Esophagus muscularis mucosa (tissue), 4 donors: ENCODE results near the gene MYLK. TPM values are rescaled to one million over a fixed set of nuclear protein-coding genes. Genes with fewer than 3 reads are reported as not detected.

Experiments
- DNase-seq: peaks from one replicate; pipeline ENCODE4 v3.0.0-alpha.2; 2017; ENCODE audit errors: extremely low spot score
- H3K27ac ChIP-seq, 4 donors: fragments of 200-600 bp; sonication (generic); replicated peaks in 1 of 4; 1 replicate in 3 of 4; 2 replicates in 1 of 4; pipeline ENCODE4 v1.5.1; 2016 to 2019; ENCODE audit warnings: mild to moderate bottlenecking in 1 of 4
- H3K27me3 ChIP-seq, 4 donors: fragments of 200-600 bp; sonication (generic); one replicate each; pipeline versions ENCODE4 v1.5.1 to v1.6.0; 2016 to 2019
- H3K36me3 ChIP-seq, 4 donors: fragments of 200-600 bp; sonication (generic); one replicate each; pipeline ENCODE4 v1.5.1; 2016 to 2019
- H3K4me1 ChIP-seq, 4 donors: fragments of 200-600 bp; sonication (generic); one replicate each; pipeline ENCODE4 v1.5.1; 2016 to 2019
- H3K4me3 ChIP-seq, 4 donors: fragments of 200-600 bp; sonication (generic); 1 replicate in 2 of 4; 2 replicates in 2 of 4; pipeline ENCODE4 v1.5.1; 2016 to 2019; ENCODE audit warnings: mild to moderate bottlenecking in 4 of 4, moderate library complexity in 1 of 4
- H3K9me3 ChIP-seq, 4 donors: fragments of 200-600 bp; sonication (generic); 1 replicate in 3 of 4; 2 replicates in 1 of 4; pipeline ENCODE4 v1.5.1; 2016 to 2019
- EP300 ChIP-seq: sonication (generic); formaldehyde crosslinking; IDR thresholded peaks from one replicate; pipeline ENCODE4 v1.6.1; 2017; ENCODE audit warnings: antibody characterized with exemption
- POLR2A ChIP-seq: fragments of 450-650 bp; IDR thresholded peaks from one replicate; pipeline ENCODE4 v1.6.1; 2017; ENCODE audit warnings: antibody characterized with exemption, moderate library complexity, mild to moderate bottlenecking, low read depth
- POLR2AphosphoS5 ChIP-seq, 2 donors: sonication (generic); formaldehyde crosslinking; IDR thresholded peaks; one replicate each; pipeline ENCODE4 v1.6.1; 2017; ENCODE audit warnings: antibody characterized with exemption in 2 of 2
- WGBS: methylation state at CpG from one replicate; pipeline ENCODE4 v1.1.5; 2018; 5-methylcytosine and 5-hydroxymethylcytosine counted together
- intact Hi-C: fragments of 100-400 bp; cut with DNase I; formaldehyde crosslinking; loops from one replicate; pipeline ENCODE4 v1.15.1; 2023
- total RNA-seq, 4 donors: library from RNA; depleted of rRNA; stranded (reverse); fragments of >200 nt; gene quantifications; one replicate each; pipeline versions ENCODE4 v1.1.0 to v1.2.1, GENCODE V29; 2016
- TF ChIP-seq, protein P1 (sequence below), 3 experiments: fragments of 200-600 bp in 2 of 3; fragments of 450-650 bp in 1 of 3; sonication (generic) in 2 of 3; IDR thresholded peaks; one replicate each; pipeline ENCODE4 v1.5.1; 2017 to 2019; ENCODE audit warnings: antibody characterized with exemption in 3 of 3, mild to moderate bottlenecking in 2 of 3, moderate library complexity in 1 of 3

MYLK gene
- total RNA-seq, 4 donors from 2014 or later, result 1,983 to 3,208 (median 2,554) TPM

GRCh38 chr3:123781571-123782275, 102.4 kb downstream of the MYLK start:
- DNase-seq, result peak; percentile 47
- Histone ChIP-seq H3K27ac (peak overlapping the region; percentile 73 to 82 (median 74)), H3K4me1 (peaks cover 7 to 64% (median 58%) of the 10 kb centered on the region in 4 donors), H3K9me3 (no peaks in the 10 kb centered on the region), H3K36me3 (no peaks in the 10 kb centered on the region), H3K27me3 (no peaks in the 10 kb centered on the region), H3K4me3 (no peak overlapping the region)
- WGBS, result 64% methylated on average over 6 of the region's 6 CpGs
- intact Hi-C loops, result no loop called here
- TF ChIP-seq, protein P1, sequence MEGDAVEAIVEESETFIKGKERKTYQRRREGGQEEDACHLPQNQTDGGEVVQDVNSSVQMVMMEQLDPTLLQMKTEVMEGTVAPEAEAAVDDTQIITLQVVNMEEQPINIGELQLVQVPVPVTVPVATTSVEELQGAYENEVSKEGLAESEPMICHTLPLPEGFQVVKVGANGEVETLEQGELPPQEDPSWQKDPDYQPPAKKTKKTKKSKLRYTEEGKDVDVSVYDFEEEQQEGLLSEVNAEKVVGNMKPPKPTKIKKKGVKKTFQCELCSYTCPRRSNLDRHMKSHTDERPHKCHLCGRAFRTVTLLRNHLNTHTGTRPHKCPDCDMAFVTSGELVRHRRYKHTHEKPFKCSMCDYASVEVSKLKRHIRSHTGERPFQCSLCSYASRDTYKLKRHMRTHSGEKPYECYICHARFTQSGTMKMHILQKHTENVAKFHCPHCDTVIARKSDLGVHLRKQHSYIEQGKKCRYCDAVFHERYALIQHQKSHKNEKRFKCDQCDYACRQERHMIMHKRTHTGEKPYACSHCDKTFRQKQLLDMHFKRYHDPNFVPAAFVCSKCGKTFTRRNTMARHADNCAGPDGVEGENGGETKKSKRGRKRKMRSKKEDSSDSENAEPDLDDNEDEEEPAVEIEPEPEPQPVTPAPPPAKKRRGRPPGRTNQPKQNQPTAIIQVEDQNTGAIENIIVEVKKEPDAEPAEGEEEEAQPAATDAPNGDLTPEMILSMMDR (IDR thresholded peaks at IDR 0.05), result no peak
- TF ChIP-seq EP300 (no peak), POLR2A (no peak), POLR2AphosphoS5 (IDR thresholded peaks at IDR 0.05) (no peak)

DNA sequence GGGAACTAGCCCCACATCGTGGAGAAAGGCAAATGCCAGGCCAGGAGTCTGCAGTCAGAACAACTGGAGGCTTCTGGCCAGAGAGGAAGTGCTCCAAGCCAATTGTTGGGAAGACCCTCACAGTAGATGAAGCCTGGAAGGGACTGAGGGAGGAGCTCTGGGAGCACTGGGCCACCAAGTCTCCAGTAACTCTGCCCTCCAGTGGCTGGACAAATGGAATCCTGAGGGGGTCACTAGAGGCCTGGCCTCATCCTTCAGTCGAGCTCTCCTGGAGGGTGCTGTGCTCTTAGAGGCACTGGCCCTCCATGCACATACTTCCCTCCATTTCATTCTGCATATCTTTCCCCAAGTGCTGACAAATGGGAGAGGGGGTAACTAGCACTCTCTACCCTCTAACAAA, 103.0 kb downstream of the MYLK start:
- intact Hi-C loops, result no loop called here
- Histone ChIP-seq H3K27me3 (no peaks in the 10 kb centered on the region), H3K9me3 (no peaks in the 10 kb centered on the region), H3K4me1 (peaks cover 7 to 64% (median 58%) of the 10 kb centered on the region in 4 donors), H3K4me3 (no peak overlapping the region), H3K36me3 (no peaks in the 10 kb centered on the region), H3K27ac (peak overlapping the region; percentile 73 to 82 (median 74))
- 88% methylated on average over 2 of the region's 2 CpGs for WGBS
- TF ChIP-seq EP300 (no peak), POLR2AphosphoS5 (IDR thresholded peaks at IDR 0.05) (no peak), POLR2A (no peak)
- DNase-seq, result peak; percentile 72

GRCh38 chr3:123780656-123781055, 103.5 kb downstream of the MYLK start:
- intact Hi-C loops, result no loop called here
- Histone ChIP-seq H3K9me3 (no peaks in the 10 kb centered on the region), H3K36me3 (no peaks in the 10 kb centered on the region), H3K4me3 (no peak overlapping the region), H3K27ac (peak overlapping the region; percentile 73 to 82 (median 74)), H3K4me1 (peaks cover 7 to 64% (median 58%) of the 10 kb centered on the region in 4 donors), H3K27me3 (no peaks in the 10 kb centered on the region)
- DNase-seq, result peak; percentile 80
- WGBS, result 59% methylated on average over 6 of the region's 6 CpGs
- TF ChIP-seq POLR2AphosphoS5 (IDR thresholded peaks at IDR 0.05) (no peak), EP300 (no peak), POLR2A (no peak)
- TF ChIP-seq, protein P1 (IDR thresholded peaks at IDR 0.05), result no peak

GRCh38 chr3:123779655-123780231, 104.4 kb downstream of the MYLK start:
- Histone ChIP-seq H3K9me3 (no peaks in the 10 kb centered on the region), H3K4me1 (peaks cover 7 to 69% (median 60%) of the 10 kb centered on the region in 4 donors), H3K27me3 (no peaks in the 10 kb centered on the region), H3K4me3 (no peak overlapping the region), H3K36me3 (no peaks in the 10 kb centered on the region), H3K27ac (peak overlapping the region; percentile 73 to 82 (median 74))
- intact Hi-C loops, result no loop called here
- WGBS, result 78% methylated on average over 10 of the region's 10 CpGs
- TF ChIP-seq POLR2A, result no peak
- no peak for TF ChIP-seq POLR2AphosphoS5 (IDR thresholded peaks at IDR 0.05)
- no peak for TF ChIP-seq EP300
- TF ChIP-seq, protein P1 (IDR thresholded peaks at IDR 0.05), result no peak
- peak; percentile 39 for DNase-seq

DNA sequence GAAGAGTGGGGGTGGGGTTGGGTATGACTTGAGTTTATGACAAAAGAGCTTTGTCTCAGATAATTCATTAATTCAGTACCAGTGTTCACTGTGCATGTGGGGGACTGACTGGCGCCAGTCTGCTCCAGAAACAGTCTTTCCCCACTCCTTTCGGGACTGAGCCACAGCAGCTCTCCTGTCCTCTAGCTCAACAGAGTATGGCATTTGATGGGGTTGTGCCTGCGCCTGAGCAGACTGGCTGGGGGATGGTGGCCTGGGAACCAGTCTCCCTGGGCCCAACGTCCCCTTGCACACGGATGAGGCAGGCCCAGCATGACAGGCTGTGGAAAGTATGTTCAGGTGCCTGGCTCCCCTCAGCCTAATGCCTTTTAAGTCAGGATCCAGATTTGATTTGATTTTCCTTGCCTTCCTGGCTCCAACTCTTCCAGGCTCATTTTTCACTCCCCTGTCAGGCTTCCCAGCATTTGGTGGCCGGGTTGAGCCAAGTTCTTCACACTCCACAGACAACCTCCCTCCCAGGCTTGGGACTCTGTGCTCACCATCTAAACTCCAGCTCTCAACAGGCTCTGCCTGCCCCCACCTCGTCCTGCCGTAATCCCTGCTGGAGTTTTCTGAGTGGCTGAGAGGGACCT, 105.0 kb downstream of the MYLK start:
- Histone ChIP-seq H3K4me3 (no peak overlapping the region), H3K36me3 (no peaks in the 10 kb centered on the region), H3K27ac (peak overlapping the region; percentile 73 to 82 (median 74)), H3K4me1 (peaks cover 7 to 70% (median 62%) of the 10 kb centered on the region in 4 donors), H3K27me3 (no peaks in the 10 kb centered on the region), H3K9me3 (no peaks in the 10 kb centered on the region)
- WGBS, result 29% methylated on average over 8 of the region's 8 CpGs
- no peak for TF ChIP-seq EP300
- no peak for TF ChIP-seq POLR2A
- peak; percentile 73 for TF ChIP-seq POLR2AphosphoS5 (IDR thresholded peaks at IDR 0.05)
- DNase-seq, result peak; percentile 91
- intact Hi-C loops, result no loop called here
